Psoas muscle (tissue), 8 donors: ENCODE results near the gene SEC23IP. TPM values are rescaled to one million over a fixed set of nuclear protein-coding genes. Genes with fewer than 3 reads are reported as not detected.

Source experiments
- ATAC-seq, 4 donors: fragments of 200-7000 bp; cut with Tn5 transposase; one replicate each; pipeline ENCODE4 v1.9.1; 2020; ENCODE audit warnings: moderate library complexity in 3 of 4, mild to moderate bottlenecking in 2 of 4
- DNase-seq, 2 donors: peaks; one replicate each; pipeline ENCODE4 v3.0.0-alpha.2; 2020
- H3K27ac ChIP-seq: fragments of 200-600 bp; one replicate; pipeline ENCODE4 v1.8.0; 2022
- H3K27me3 ChIP-seq, 3 donors: fragments of 200-600 bp in 1 of 3; one replicate each; pipeline versions ENCODE4 v1.6.1 to v1.8.0; 2013 to 2022; ENCODE audit warnings: low read length in 2 of 3, mild to moderate bottlenecking in 2 of 3, moderate library complexity in 1 of 3; ENCODE audit not compliant: insufficient read depth in 3 of 3
- H3K36me3 ChIP-seq, 2 donors: fragments of 200-600 bp in 1 of 2; one replicate each; pipeline versions ENCODE4 v1.6.1 to v1.8.0; 2013 to 2022; ENCODE audit warnings: low read depth in 1 of 2, mild to moderate bottlenecking in 1 of 2, moderate library complexity in 1 of 2; ENCODE audit not compliant: insufficient read depth in 1 of 2
- H3K4me1 ChIP-seq: fragments of 200-600 bp; one replicate; pipeline ENCODE4 v1.8.0; 2022
- H3K4me3 ChIP-seq: fragments of 200-600 bp; one replicate; pipeline ENCODE4 v1.8.0; 2022; ENCODE audit warnings: mild to moderate bottlenecking
- H3K9me3 ChIP-seq: fragments of 200-600 bp; one replicate; pipeline ENCODE4 v1.8.0; 2022
- WGBS, 3 donors: extraction: QIAGEN DNeasy Blood & Tissue Kit; methylation state at CpG; one replicate each; pipeline versions ENCODE4 v1.1.6 to v1.1.7; 2013; 5-methylcytosine and 5-hydroxymethylcytosine counted together
- intact Hi-C, 2 donors: fragments of 100-400 bp; cut with DNase I; formaldehyde crosslinking; loops; one replicate each; pipeline versions ENCODE4 v1.11.0 to v1.14.2; 2022
- polyA plus RNA-seq, 3 donors: library from polyadenylated mRNA; stranded (reverse); fragments of 200-250 nt; gene quantifications; one replicate each; pipeline ENCODE4 v1.2.3, GENCODE V29; 2013
- total RNA-seq, 4 donors: library from RNA; stranded (reverse); fragmentation: NEBNext Ultra II Directional in 2 of 4; extraction: Animal tissue kit (Norgen Biotek cat#: 25700) in 2 of 4; gene quantifications; one replicate each; pipeline versions ENCODE4 v1.2.1 to v1.2.4, GENCODE V29; 2021 to 2023
- TF ChIP-seq, protein P1 (sequence below): fragments of 200-600 bp; IDR thresholded peaks from one replicate; pipeline ENCODE4 v1.8.0; 2022; ENCODE audit warnings: antibody characterized with exemption
- donor health status: healthy with polysubstance abuse.
- donor health status: DM: no; HTN: no; CAD: no; lungs with moderate emphysema.
- donor health status: Bipolar disorder and iron deficiency.
- donor health status: healthy.
- donor health status: DM: yes; HTN: yes; CAD: no.
- donor health status: DM: no; HTN: no; CAD: no.
- donor health status: DM: no; HTN: no; CAD: no.
- donor health status: DM: yes; HTN: yes; CAD: no.

SEC23IP gene
- total and polyA plus RNA-seq, 7 donors: 6.5 to 49.7 (median 27.3) TPM

DNA sequence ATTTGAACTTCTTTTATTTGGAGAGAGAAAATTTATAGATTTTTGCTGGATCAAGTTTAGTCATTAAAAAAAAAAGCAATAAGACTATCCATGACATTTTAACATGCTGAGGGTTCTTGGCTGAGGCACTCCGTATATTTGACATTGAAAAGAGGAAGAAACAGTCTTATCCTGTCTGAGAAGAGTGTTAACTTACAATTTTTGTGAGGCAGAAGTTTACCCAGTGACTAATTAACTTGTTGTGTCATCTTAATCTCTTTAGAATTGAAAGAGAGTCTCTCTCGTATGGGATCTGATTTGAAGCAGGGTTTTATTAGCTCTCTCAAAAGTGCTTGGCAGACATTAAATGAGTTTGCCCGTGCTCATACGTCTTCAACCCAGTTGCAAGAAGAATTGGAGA, 39.3 kb downstream of the SEC23IP start:
- WGBS, 3 donors: 78 to 83% (median 82%) methylated on average over 4 of the region's 4 CpGs
- TF ChIP-seq, protein P1, sequence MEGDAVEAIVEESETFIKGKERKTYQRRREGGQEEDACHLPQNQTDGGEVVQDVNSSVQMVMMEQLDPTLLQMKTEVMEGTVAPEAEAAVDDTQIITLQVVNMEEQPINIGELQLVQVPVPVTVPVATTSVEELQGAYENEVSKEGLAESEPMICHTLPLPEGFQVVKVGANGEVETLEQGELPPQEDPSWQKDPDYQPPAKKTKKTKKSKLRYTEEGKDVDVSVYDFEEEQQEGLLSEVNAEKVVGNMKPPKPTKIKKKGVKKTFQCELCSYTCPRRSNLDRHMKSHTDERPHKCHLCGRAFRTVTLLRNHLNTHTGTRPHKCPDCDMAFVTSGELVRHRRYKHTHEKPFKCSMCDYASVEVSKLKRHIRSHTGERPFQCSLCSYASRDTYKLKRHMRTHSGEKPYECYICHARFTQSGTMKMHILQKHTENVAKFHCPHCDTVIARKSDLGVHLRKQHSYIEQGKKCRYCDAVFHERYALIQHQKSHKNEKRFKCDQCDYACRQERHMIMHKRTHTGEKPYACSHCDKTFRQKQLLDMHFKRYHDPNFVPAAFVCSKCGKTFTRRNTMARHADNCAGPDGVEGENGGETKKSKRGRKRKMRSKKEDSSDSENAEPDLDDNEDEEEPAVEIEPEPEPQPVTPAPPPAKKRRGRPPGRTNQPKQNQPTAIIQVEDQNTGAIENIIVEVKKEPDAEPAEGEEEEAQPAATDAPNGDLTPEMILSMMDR: no peak
- Histone ChIP-seq H3K9me3 (no peaks in the 10 kb centered on the region), H3K36me3 (peaks cover 7 to 96% of the 10 kb centered on the region in 2 donors), H3K4me3 (no peak overlapping the region), H3K27ac (no peak overlapping the region), H3K27me3 (no peaks in the 10 kb centered on the region), H3K4me1 (no peaks in the 10 kb centered on the region)
- DNase-seq: no peak
- intact Hi-C loops: no loop called here
- ATAC-seq: no peak

DNA sequence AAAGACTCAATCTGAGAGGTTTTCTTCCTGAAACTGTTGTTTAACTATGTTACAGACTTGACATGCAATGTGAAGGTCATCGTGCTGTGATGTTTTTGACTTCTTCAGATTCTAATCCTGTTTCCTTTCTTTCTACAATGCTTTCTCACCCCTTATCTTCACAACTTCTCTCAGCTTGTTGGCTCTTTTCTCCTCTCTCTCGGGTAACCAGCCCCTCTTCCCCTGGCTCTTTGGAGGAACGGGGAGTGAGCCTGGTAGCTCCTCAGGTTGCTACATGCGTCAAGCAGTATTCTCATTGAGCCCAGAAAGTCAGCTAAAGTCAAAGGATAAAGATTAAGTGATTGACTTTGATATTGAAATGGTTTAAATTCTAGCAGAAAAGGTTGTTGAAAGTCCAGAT, 40.1 kb downstream of the SEC23IP start:
- H3K27me3 ChIP-seq: no peaks in the 10 kb centered on the region
- no peaks in the 10 kb centered on the region for H3K4me1 ChIP-seq
- DNase-seq: no peak
- TF ChIP-seq, protein P1: no peak
- ATAC-seq: no peak
- peaks cover 7 to 93% of the 10 kb centered on the region in 2 donors for H3K36me3 ChIP-seq
- intact Hi-C loops: no loop called here
- no peak overlapping the region for H3K4me3 ChIP-seq
- no peak overlapping the region for H3K27ac ChIP-seq
- no peaks in the 10 kb centered on the region for H3K9me3 ChIP-seq
- WGBS, 3 donors: 83 to 88% (median 86%) methylated on average over 4 of the region's 4 CpGs

DNA sequence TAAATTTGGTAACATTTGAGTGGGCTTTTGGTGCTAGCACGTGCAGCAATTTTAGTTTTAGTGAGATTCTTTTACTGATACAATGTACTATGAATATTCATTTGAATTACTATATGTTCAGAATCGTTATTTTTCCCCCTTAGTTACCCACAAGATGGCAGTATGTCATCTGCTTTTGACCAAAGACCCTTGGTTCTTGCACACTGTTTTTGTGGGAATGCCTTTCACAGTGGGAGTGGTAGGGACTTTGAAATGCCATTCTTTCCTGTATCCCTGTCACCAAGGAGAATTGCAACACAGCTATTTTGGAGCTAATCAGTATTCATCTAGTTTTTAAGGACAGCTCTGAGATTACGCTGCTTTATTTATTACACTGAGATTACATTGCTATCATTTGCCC, 40.6 kb downstream of the SEC23IP start:
- no peak overlapping the region for H3K27ac ChIP-seq
- H3K9me3 ChIP-seq: no peaks in the 10 kb centered on the region
- no peaks in the 10 kb centered on the region for H3K4me1 ChIP-seq
- H3K27me3 ChIP-seq: no peaks in the 10 kb centered on the region
- 56 to 67% (median 58%) methylated on average over 3 of the region's 3 CpGs for WGBS, 3 donors
- DNase-seq: no peak
- TF ChIP-seq, protein P1: no peak
- ATAC-seq: no peak
- H3K36me3 ChIP-seq: peaks cover 7 to 93% of the 10 kb centered on the region in 2 donors
- no peak overlapping the region for H3K4me3 ChIP-seq
- intact Hi-C loops: no loop called here

DNA sequence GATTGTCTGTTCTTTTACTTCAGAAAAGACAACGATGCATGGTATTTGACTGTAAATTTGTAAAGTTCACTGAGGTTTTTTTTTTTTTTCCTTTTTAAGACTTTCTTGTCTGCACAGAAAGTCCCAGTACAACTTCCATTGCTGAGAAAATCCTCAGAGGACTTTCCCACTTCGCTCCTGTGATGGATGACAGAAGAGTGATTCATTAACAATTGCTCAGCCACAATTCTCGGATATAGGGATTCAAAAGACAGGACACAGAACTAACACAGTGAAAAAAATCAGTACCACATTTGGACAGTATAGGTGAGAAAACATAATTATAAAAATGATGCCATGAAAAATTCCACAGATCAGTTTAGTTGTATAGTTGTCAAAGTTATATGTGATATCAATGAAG, 48.0 kb downstream of the SEC23IP start:
- 86 to 92% (median 89%) methylated on average over 3 of the region's 3 CpGs for WGBS, 3 donors
- ATAC-seq (no peak), DNase-seq (no peak)
- intact Hi-C loops: no loop called here
- no peaks in the 10 kb centered on the region for H3K27me3 ChIP-seq
- no peak overlapping the region for H3K4me3 ChIP-seq
- H3K9me3 ChIP-seq: no peaks in the 10 kb centered on the region
- peaks cover 9 to 91% of the 10 kb centered on the region in 2 donors for H3K36me3 ChIP-seq
- TF ChIP-seq, protein P1: no peak
- H3K4me1 ChIP-seq: no peaks in the 10 kb centered on the region
- no peak overlapping the region for H3K27ac ChIP-seq

DNA sequence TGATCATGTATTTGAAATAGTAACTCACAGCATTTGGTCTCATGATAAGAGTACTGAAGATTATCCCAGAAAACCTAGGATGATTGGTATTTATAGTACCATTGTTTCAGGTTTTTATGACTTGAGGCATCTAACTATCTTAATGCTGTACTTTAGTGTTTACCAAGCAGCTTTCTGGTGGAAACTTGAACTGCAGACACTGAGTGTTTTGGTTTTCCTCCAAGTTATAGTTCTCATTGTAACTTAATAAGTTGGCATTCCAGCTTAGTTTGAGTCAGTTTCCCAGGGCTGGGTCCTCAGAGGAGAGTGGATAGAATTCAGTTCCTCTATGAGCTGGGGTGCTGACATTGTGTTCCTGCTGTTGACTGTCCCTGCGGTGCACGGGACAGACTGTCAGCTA, 50.4 kb downstream of the SEC23IP start:
- ATAC-seq: no peak
- peaks cover 7 to 70% of the 10 kb centered on the region in 2 donors for H3K36me3 ChIP-seq

More for the DNA sequence above, 50.4 kb downstream of the SEC23IP start:
- Histone ChIP-seq H3K27ac (no peak overlapping the region), H3K4me3 (no peak overlapping the region), H3K9me3 (no peaks in the 10 kb centered on the region), H3K4me1 (no peaks in the 10 kb centered on the region), H3K27me3 (no peaks in the 10 kb centered on the region)
- intact Hi-C loops: no loop called here
- 92 to 95% (median 94%) methylated on average over 2 of the region's 2 CpGs for WGBS, 3 donors
- TF ChIP-seq, protein P1: no peak
- no peak for DNase-seq
